NCI-H2227 (cell line): ENCODE data around the gene RERG.

ENCODE experiments used
- DNase-seq: peaks from one replicate; lab custom pipeline; 2025; ENCODE audit not compliant: unreplicated experiment; lab: John Stamatoyannopoulos, UW

The RERG gene

GRCh38 chr12:15220451-15220850, 766 bp downstream of the RERG start:
- no peak for DNase-seq

GRCh38 chr12:15218794-15219193, 2.4 kb downstream of the RERG start:
- no peak for DNase-seq

DNA sequence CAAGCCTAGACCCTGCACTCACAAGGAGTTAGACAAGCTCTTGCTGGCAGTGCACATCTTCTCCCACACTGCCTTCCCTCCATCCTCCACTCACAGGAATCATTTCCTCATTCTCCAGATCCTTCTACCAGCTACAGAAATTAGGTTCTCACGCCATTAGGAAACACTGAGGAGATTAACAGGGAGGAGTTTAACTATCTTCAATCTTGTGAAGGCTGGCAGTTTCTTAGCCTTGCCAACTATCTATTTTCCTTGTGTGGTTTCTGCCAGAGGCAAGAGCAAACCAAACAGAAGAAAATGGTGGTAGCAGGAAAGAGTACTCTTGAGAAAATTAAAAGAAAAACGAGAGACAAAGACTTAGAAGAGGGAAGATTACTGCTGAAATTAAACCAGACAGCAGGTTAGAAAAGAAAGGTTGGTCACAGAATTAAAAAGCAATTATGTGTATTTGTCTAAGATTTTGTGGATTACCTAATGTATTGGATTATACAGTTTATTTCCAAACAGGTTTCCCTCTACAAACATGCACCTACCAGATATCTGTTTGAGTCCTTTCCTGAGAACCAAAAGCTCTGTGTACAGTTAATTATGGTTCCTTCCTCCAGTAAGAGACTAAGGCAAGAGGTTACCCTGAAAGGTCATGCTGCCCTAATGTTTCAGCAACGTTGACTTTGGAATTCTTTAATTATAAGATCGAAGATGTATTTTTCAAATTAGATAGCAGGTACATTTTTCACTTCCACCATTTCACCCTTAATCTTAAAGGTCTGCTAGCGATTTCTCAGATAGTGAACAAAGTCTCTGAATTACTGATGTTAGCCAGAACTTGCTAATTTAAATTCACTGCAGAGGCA, 5.0 kb downstream of the RERG start:
- no peak for DNase-seq

DNA sequence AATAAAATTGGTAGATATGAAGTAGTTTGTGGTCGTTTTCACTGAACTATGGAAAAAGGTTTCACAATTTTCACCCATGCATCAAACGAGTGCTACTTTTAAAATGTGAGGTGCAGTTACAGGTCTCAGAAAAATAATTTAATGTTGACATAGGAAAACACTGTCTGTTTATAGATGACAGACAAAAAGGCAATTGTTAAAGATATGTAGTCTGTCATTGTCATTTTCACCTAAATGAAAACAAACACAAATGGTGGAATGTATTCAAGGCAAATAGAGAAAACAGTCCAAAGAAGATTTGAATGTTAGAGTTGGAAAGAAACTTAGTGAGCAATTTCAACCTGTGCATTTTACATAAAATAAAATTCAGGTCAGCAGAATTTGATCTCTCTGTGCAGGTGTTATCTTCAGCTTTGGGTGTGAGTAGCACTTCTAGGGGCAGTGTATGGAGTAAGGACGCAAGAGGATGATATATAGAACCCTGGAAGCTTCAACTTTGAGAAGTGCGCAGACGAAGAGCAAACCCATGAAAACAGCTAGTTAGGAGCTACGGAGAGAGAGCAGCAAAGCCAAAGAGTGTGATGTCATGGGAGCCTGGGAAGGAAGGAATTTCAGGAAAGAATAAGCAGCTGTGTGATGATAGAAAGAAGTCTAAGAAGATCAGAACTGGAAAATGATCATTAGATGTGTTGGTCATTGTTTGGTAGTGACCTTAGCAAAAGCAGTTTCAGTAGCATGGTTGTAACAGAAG, 6.2 kb downstream of the RERG start:
- DNase-seq: no peak

GRCh38 chr12:15212930-15213329, 8.3 kb downstream of the RERG start:
- no peak for DNase-seq

GRCh38 chr12:15209782-15210181, 11.4 kb downstream of the RERG start:
- no peak for DNase-seq

DNA sequence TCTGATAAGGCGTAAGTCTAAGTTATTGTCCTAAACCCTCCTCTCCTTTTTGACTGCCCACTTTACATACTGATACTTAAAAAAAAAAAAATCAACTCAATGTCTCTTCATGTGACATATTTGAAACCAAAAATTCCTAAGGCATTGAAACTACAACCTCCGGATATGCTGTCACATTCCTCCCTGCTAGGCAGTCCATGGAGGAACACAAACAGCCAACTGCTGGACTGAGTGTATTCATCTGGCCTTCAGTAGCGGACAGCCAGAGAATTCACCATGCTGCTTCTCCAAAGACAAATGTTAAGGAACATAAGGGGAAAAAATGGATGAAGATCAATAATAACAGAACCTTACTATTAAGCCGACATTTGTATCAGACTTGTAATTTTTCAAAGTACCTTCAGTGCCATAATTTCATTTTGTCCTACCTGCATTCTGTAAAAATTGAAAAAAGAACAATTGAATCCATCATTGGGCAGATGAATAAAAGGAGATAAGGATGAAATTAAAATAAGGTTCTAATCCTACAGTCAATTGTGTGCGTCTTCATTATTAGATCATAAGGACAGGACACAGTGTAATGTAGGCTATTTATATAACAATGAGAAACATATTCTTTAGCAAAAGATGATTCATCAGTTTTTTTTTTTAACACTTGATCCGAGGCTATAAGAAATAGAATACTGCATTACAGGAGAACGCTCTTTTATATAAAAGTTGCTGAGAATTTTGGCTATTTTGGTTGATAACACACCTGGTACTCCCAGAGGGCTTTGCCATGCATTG, 12.2 kb downstream of the RERG start:
- no peak for DNase-seq

- no peak for DNase-seq
These were observed 13.1 kb downstream of the RERG start for GRCh38 chr12:15208140-15208539.

DNA sequence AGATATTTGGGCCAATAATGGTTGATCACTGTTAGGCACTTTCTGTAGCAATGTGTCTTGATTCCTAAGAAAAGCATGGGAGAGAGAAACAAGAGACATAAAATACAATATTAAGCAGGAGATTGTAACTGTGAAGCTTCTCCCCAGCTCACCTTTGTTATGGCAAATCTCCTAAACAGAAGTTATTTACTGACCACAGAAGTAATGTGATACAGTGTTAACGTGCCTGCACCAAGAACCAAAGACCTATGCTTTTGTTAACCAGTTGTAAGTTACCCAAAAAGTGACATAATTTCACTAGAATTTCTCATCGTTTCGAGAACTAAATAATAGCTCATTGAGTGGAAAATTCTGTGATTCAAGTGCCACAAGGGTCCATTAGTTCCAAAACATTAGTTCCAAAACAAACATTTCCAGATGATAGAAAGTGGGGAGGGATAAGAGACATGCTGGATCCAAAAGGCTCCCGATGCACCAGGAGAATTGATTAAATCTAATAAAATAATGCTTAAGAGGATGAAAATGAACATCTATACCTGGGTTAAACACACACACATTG, 14.3 kb downstream of the RERG start:
- DNase-seq: no peak

DNA sequence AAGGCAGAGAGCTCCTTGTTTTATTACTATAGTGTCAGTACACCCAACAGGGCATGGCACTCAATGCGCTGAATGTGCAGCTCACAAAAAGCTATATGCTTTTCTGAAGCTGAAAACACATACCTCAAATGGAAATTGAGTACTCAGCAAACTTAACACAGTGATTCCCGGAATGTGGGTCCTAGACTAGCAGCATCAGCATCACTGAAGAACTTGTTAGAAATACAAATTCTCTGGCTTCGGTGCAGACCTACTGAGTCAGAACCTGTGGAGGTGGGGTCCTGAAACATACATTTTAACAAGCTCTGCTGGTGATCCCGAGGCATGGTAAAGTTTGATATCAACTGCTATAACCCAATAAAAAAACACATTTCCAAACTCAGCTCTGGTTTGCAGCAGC, 14.9 kb downstream of the RERG start:
- DNase-seq: no peak

- DNase-seq: no peak
These were observed 15.7 kb downstream of the RERG start for GRCh38 chr12:15205341-15206010.

- no peak for DNase-seq
These were observed 19.8 kb downstream of the RERG start for GRCh38 chr12:15201456-15201855.

- no peak for DNase-seq
These were observed 20.2 kb downstream of the RERG start for GRCh38 chr12:15201056-15201455.

GRCh38 chr12:15200641-15201040, 20.6 kb downstream of the RERG start:
- DNase-seq: no peak

GRCh38 chr12:15199930-15200329, 21.3 kb downstream of the RERG start:
- DNase-seq: no peak

DNA sequence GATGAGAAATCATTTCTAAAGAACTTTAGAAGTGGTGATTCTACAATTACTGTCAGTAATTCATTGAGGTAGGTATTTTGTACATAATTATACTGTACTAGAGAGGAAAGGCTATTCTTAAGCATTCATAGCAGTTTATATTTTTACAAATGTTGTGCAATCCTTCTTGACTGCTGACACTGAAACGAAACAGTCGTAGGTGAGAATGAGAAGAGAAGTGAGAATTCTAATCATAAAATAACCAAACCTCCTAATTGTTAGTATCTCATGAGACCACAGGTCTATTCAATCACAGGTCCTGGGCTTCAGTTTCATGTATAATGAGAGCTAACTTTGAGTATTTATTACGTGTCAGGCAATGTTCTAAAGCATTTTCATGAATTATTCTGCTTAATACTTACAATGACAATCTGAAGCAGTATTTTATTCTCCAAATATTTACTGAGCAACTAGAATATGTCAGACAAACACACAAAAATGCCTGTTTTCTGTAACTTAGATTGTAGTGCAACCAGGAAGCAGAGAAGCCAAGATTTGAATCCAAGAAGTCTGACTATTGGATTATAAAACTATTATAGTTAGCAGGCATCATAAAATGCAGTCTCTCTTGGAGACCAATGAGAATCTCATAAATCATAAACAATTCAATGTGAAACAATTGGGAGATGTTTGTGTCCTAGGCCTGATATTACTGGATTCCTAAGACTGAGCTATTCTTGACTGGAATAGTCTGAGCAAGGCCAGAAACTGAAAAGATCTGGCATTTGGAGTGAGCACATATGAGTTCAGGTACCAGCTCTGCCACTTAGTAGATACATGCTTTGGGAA, 24.3 kb downstream of the RERG start:
- DNase-seq: no peak

- no peak for DNase-seq
These were observed 25.0 kb downstream of the RERG start for GRCh38 chr12:15196221-15196620.

DNA sequence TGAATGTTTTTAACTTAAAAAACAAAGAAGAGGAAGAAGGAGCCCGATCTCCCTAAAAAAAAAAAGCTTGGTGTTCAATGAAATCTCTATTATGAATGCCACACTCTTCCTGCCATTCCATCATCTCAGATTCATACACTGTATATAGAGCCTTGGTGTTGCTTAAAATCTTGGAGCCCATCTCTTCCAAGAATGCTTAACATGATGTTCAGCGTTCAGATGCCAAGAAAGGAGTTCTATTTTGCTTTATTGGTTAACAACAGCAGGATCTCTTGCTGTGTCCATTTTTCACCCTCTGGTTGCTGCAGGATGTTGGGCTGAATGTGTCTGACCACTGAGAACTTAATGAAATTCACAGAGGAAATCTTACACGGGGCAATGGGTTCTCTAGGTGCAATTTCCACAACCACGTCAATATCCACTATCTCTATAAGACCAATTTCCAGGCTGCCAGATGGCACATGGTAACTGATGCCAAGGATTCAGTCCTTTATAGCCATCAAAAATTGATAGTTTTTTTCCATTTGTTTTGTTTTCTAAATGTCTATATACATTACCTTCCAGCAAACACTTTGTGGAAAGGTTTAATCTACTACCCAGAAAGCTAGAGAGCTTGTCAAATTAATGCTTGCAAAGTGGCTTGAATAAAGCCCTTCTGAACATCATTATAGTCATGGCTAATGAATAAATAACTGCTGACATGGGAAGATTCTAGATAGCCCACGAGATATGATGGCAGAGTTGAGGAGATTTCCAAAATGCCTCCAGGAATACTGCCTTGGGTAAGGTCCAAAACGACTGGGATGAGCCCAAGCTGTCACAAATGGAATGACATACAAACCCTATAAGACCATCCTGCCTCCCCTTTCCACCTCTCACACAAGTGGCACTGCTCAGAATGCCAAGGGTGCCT, 26.5 kb downstream of the RERG start:
- DNase-seq: no peak

- DNase-seq: no peak
These were observed 27.3 kb downstream of the RERG start for GRCh38 chr12:15193946-15194345.
